IMR-90 (cell line): Measurements from ENCODE around the gene SIX4. TPM values are rescaled to one million over a fixed set of nuclear protein-coding genes. Genes with fewer than 3 reads are reported as not detected.

Experiments
- ATAC-seq: fragments of 200-7000 bp; cut with Tn5 transposase; 2 replicates; pipeline ENCODE4 v1.9.1; 2020; ENCODE audit warnings: low read depth, mild to moderate bottlenecking, moderate library complexity
- BruUV-seq: library from RNA; stranded (reverse); fragments of 400-500 nt; replicated peaks from 2 replicates; lab custom pipeline; 2021; lab: Mats Ljungman, UMichigan
- CTCF ChIA-PET: fragments of 300-600 bp; formaldehyde crosslinking; extraction: SDS; loops from one replicate; lab custom pipeline; 2021; ENCODE audit warnings: antibody characterized with exemption; lab: Yijun Ruan, JAX
- POLR2A ChIA-PET: fragments of 300-600 bp; sonication (Branson Sonifier 250); formaldehyde crosslinking; loops from one replicate; lab custom pipeline; 2022; ENCODE audit warnings: antibody characterized with exemption; ENCODE audit not compliant: unreplicated experiment; lab: Charles Lee
- DNase-seq: peaks from one replicate; pipeline ENCODE4 v3.0.0; 2013
- H2AFZ ChIP-seq: replicated peaks from 2 replicates; pipeline ENCODE3; 2013; ENCODE audit warnings: low read length, mild to moderate bottlenecking; ENCODE audit not compliant: poor library complexity
- H2AK5ac ChIP-seq: 2 replicates; pipeline ENCODE4 v1.6.1; 2013; ENCODE audit warnings: low read depth, low read length, inconsistent platforms
- H2AK9ac ChIP-seq: replicated peaks from 2 replicates; pipeline ENCODE3; 2013; ENCODE audit warnings: mild to moderate bottlenecking, low read depth, low read length, moderate library complexity; ENCODE audit not compliant: poor library complexity
- H2BK120ac ChIP-seq: 2 replicates; pipeline ENCODE4 v1.6.1; 2013; ENCODE audit warnings: low read depth, low read length, inconsistent platforms
- H2BK15ac ChIP-seq: 3 replicates; pipeline ENCODE4 v1.6.1; 2013; ENCODE audit warnings: low read depth, low read length, inconsistent platforms
- H2BK20ac ChIP-seq: 2 replicates; pipeline ENCODE4 v1.6.1; 2013; ENCODE audit warnings: low read depth, mild to moderate bottlenecking, inconsistent platforms, low read length, moderate library complexity
- H2BK5ac ChIP-seq: 2 replicates; pipeline ENCODE4 v1.6.1; 2013; ENCODE audit warnings: mild to moderate bottlenecking, low read depth, low read length, inconsistent platforms; ENCODE audit not compliant: poor library complexity, severe bottlenecking
- H3K14ac ChIP-seq: replicated peaks from 2 replicates; pipeline ENCODE4 v1.6.1; 2013; ENCODE audit warnings: low read depth, low read length, inconsistent platforms
- H3K18ac ChIP-seq: 2 replicates; pipeline ENCODE4 v1.6.1; 2013; ENCODE audit warnings: low read depth, low read length, control low read depth
- H3K23ac ChIP-seq: 2 replicates; pipeline ENCODE4 v1.6.1; 2013; ENCODE audit warnings: low read depth, low read length, inconsistent platforms
- H3K27ac ChIP-seq: 2 replicates; pipeline ENCODE4 v1.5.1; 2013; ENCODE audit warnings: mild to moderate bottlenecking, control low read depth, low read length; ENCODE audit not compliant: insufficient read depth
- H3K27me3 ChIP-seq: 2 replicates; pipeline ENCODE4 v1.6.1; 2013; ENCODE audit warnings: low read length; ENCODE audit not compliant: control insufficient read depth, insufficient read depth
- H3K36me3 ChIP-seq: 2 replicates; pipeline ENCODE4 v1.6.1; 2013; ENCODE audit warnings: low read length, mixed read lengths; ENCODE audit not compliant: control insufficient read depth, insufficient read depth
- H3K4ac ChIP-seq: 2 replicates; pipeline ENCODE4 v1.6.1; 2013; ENCODE audit warnings: low read depth, low read length, inconsistent platforms
- H3K4me1 ChIP-seq: 2 replicates; pipeline ENCODE4 v1.6.1; 2013; ENCODE audit warnings: low read length, mixed read lengths; ENCODE audit not compliant: control insufficient read depth, insufficient read depth
- H3K4me2 ChIP-seq: 2 replicates; pipeline ENCODE4 v1.6.1; 2013; ENCODE audit warnings: low read depth, mild to moderate bottlenecking, control low read depth, low read length, moderate library complexity
- H3K4me3 ChIP-seq: 2 replicates; pipeline ENCODE4 v1.5.1; 2013; ENCODE audit warnings: low read depth, mild to moderate bottlenecking, control low read depth, low read length, moderate library complexity; ENCODE audit not compliant: insufficient read depth
- H3K56ac ChIP-seq: 2 replicates; pipeline ENCODE4 v1.6.1; 2013; ENCODE audit warnings: low read length, inconsistent platforms; ENCODE audit not compliant: insufficient read depth; ENCODE audit errors: extremely low read depth
- H3K79me1 ChIP-seq, 2 experiments: 2 replicates each; pipeline ENCODE4 v1.6.1; 2013; ENCODE audit warnings: low read length in 2 of 2, inconsistent platforms in 1 of 2, low read depth in 1 of 2
- H3K9ac ChIP-seq: 2 replicates; pipeline ENCODE4 v1.6.1; 2013; ENCODE audit warnings: low read depth, low read length, control low read depth
- H3K9me1 ChIP-seq: 2 replicates; pipeline ENCODE4 v1.6.1; 2013; ENCODE audit warnings: low read length, inconsistent platforms; ENCODE audit not compliant: insufficient read depth
- H3K9me3 ChIP-seq: 2 replicates; pipeline ENCODE4 v1.6.1; 2013; ENCODE audit warnings: low read length; ENCODE audit not compliant: control insufficient read depth, insufficient read depth
- H4K20me1 ChIP-seq: 2 replicates; pipeline ENCODE4 v1.6.1; 2013; ENCODE audit warnings: low read length, inconsistent platforms; ENCODE audit not compliant: insufficient read depth
- H4K5ac ChIP-seq: 2 replicates; pipeline ENCODE4 v1.6.1; 2013; ENCODE audit warnings: mild to moderate bottlenecking, low read depth, low read length, control low read depth
- H4K8ac ChIP-seq, 2 experiments: 2 replicates each; pipeline ENCODE4 v1.6.1; 2013; ENCODE audit warnings: low read depth in 2 of 2, low read length in 2 of 2, control low read depth in 1 of 2, inconsistent platforms in 1 of 2
- H4K91ac ChIP-seq: 2 replicates; pipeline ENCODE4 v1.6.1; 2013; ENCODE audit warnings: low read depth, low read length, inconsistent platforms; ENCODE audit not compliant: insufficient read depth
- BHLHE40 ChIP-seq: fragments of 150-350 bp; IDR thresholded peaks from 2 replicates; pipeline ENCODE4 v1.6.1; 2016; ENCODE audit warnings: mild to moderate bottlenecking, low read depth, low read length
- CEBPB ChIP-seq: IDR thresholded peaks from 2 replicates; pipeline ENCODE4 v1.6.1; 2012; ENCODE audit warnings: low read depth, low read length, improper control_type of control experiment
- CHD1 ChIP-seq: IDR thresholded peaks from 2 replicates; pipeline ENCODE4 v1.6.1; 2012; ENCODE audit warnings: low read depth, low read length, improper control_type of control experiment
- CTCF ChIP-seq: conservative IDR thresholded peaks from 2 replicates; pipeline ENCODE4 v1.5.1; 2012; ENCODE audit warnings: mild to moderate bottlenecking, low read depth, low read length, improper control_type of control experiment
- FOS ChIP-seq: fragments of 150-350 bp; IDR thresholded peaks from 2 replicates; pipeline ENCODE4 v1.6.1; 2016; ENCODE audit warnings: low read depth, low read length
- MAZ ChIP-seq: IDR thresholded peaks from 2 replicates; pipeline ENCODE4 v1.6.1; 2012; ENCODE audit warnings: low read depth, mild to moderate bottlenecking, low read length, improper control_type of control experiment, moderate library complexity, borderline replicate concordance
- MXI1 ChIP-seq: IDR thresholded peaks from 2 replicates; pipeline ENCODE4 v1.6.1; 2012; ENCODE audit warnings: low read depth, mild to moderate bottlenecking, low read length, moderate library complexity, borderline replicate concordance
- RFX5 ChIP-seq: IDR thresholded peaks from 2 replicates; pipeline ENCODE4 v1.8.0; 2012; ENCODE audit warnings: low read depth, mild to moderate bottlenecking, low read length, moderate library complexity
- SMC3 ChIP-seq: fragments of 150-350 bp; IDR thresholded peaks from 2 replicates; pipeline ENCODE4 v1.6.1; 2016; ENCODE audit warnings: low read depth, mild to moderate bottlenecking, antibody characterized with exemption, low read length, moderate library complexity
- WGBS, 2 experiments: methylation state at CpG; one replicate each; pipeline versions ENCODE4 v1.1.5 to v1.1.7; 2013; ENCODE audit warnings: missing lambda C conversion rate in 2 of 2; ENCODE audit not compliant: insufficient read length in 1 of 2; ENCODE audit errors: extremely low coverage in 2 of 2; 5-methylcytosine and 5-hydroxymethylcytosine counted together
- dilution Hi-C: fragments of 300-500 bp; cut with HindIII; formaldehyde crosslinking; loops from one replicate; pipeline ENCODE4 v1.14.3; 2018; ENCODE audit warnings: low sequenced_read_pairs; ENCODE audit not compliant: unreplicated experiment
- in situ Hi-C: fragments of 300-500 bp; cut with MboI; formaldehyde crosslinking; loops from 3 replicates; pipeline ENCODE4 v1.14.3; 2019; ENCODE audit warnings: low sequenced_read_pairs, inconsistent platforms, mixed read lengths
- intact Hi-C: fragments of 100-400 bp; cut with micrococcal nuclease; formaldehyde crosslinking; loops from 2 replicates; pipeline ENCODE4 v1.10.0; 2022
- polyA plus RNA-seq, 3 experiments: library from polyadenylated mRNA; depleted of rRNA; stranded (reverse); fragments of >200 nt; gene quantifications; 2 replicates each; pipeline ENCODE4 v1.2.3, GENCODE V29; 2012; ENCODE audit warnings: low replicate concordance in 1 of 3
- total RNA-seq: library from RNA; depleted of rRNA; stranded (reverse); fragments of >200 nt; gene quantifications from 2 replicates; pipeline ENCODE4 v1.2.3, GENCODE V29; 2012

Gene SIX4
- total and polyA plus RNA-seq, 2 of the 4 experiments (the other 2 are of a cell fraction): 7.1 to 42.7 TPM

- peak overlapping the region; percentile 88 for H3K56ac ChIP-seq
- peaks cover 35% of the 10 kb centered on the region; the same call in 1 of the 2 replicates for H4K20me1 ChIP-seq
- 1% methylated on average over 15 of the region's 78 CpGs; no CpG with 5 or more reads in 1 of the 2 experiments for WGBS, 2 experiments
- no peak overlapping the region for H2BK20ac ChIP-seq
- peak overlapping the region; percentile 94 for H3K14ac ChIP-seq
- H4K91ac ChIP-seq: peak overlapping the region; percentile 85
- ChIA-PET CTCF (interaction anchor here (0.7 to 1.6 kb wide), 3 partner anchors 10 to 242 kb away, joined by 3 read pairs; no protein-coding TSS in a partner anchor), POLR2A (no interaction called here)
- peaks cover 13% of the 10 kb centered on the region for H3K36me3 ChIP-seq
- H3K9me3 ChIP-seq: no peaks in the 10 kb centered on the region
- H2BK15ac ChIP-seq: no peak overlapping the region
- peak overlapping the region; percentile 87 for H3K4ac ChIP-seq
- in situ Hi-C loops: loop anchor here (5.0 kb wide), 2 partner anchors 86 to 259 kb away; partner anchors contain the start of genes SLC38A6 and TRMT5
- H3K9me1 ChIP-seq: peaks cover 9% of the 10 kb centered on the region
- peak overlapping the region; percentile 69 for H2AK5ac ChIP-seq
- H2AK9ac ChIP-seq: peak overlapping the region; percentile 97
- H2BK120ac ChIP-seq: peak overlapping the region; percentile 63
- no peaks in the 10 kb centered on the region for H3K27me3 ChIP-seq
- peak overlapping the region; percentile 21 to 86; a peak in 2 of 4 replicates for H4K8ac ChIP-seq
- TF ChIP-seq MXI1 (no peak), FOS (no peak), MAZ (no peak), RFX5 (no peak), CHD1 (no peak), CEBPB (no peak), BHLHE40 (no peak), SMC3 (no peak), CTCF (no peak)
- H4K5ac ChIP-seq: peak overlapping the region; percentile 93
- dilution Hi-C loops: no loop called here
- peaks cover 17 to 37% of the 10 kb centered on the region in 2 experiments; a peak in 3 of 4 replicates for H3K79me1 ChIP-seq
- H3K27ac ChIP-seq: peak overlapping the region; percentile 78
- peak overlapping the region; percentile 85 for H3K23ac ChIP-seq
- BruUV-seq: no TSS peak
- intact Hi-C loops: loop anchor here (5.0 kb wide), 1 partner anchor 379 kb away; no protein-coding TSS in a partner anchor
- H3K9ac ChIP-seq: peak overlapping the region; percentile 80
- H3K4me3 ChIP-seq: peak overlapping the region; percentile 71
- H3K4me2 ChIP-seq: peak overlapping the region; percentile 75
- DNase-seq: peak; percentile 62
- H3K4me1 ChIP-seq: peaks cover 10% of the 10 kb centered on the region
- ATAC-seq: peak; percentile 9
- H3K18ac ChIP-seq: peak overlapping the region; percentile 98
- H2BK5ac ChIP-seq: peak overlapping the region; percentile 97
- peak overlapping the region; percentile 90 for H2AFZ ChIP-seq
These were observed 840 bp downstream of the SIX4 start for GRCh38 chr14:60723116-60723906.
